Measurements from ENCODE around the gene BMPER.

- TF ChIP-seq CTCF (IDR thresholded peaks at IDR 0.05; ENCODE audit: insufficient read depth, low read length, poor library complexity, severe bottlenecking), result no peak
- TF ChIP-seq EZH2phosphoT487 (conservative IDR thresholded peaks at IDR 0.05; ENCODE audit: low read length), result no peak
Observed at GRCh38 chr7:34108165-34108564, 202.8 kb downstream of the BMPER start.
